Kidney glomerular epithelial cell (primary cell): ENCODE results near the gene KIF11.
"Not testable (repeated sequence)": the region's sequence is repeated elsewhere in the genome, so short reads cannot be mapped to it uniquely, and the experiment has no call there.

ENCODE experiments used
- DNase-seq: peaks from one replicate; lab custom pipeline; 2025; lab: John Stamatoyannopoulos, UW

The KIF11 gene

GRCh38 chr10:92592761-92593618, at the start of gene KIF11:
Gene KIF11, plus strand, starts transcription at chr10:92593130. Its CDS starts 246 bp downstream, at chr10:92593376.
- peak; percentile 89 for DNase-seq

GRCh38 chr10:92544296-92544695, 48.6 kb upstream of the KIF11 start:
- no peak for DNase-seq

- no peak for DNase-seq
These were observed 47.4 kb upstream of the KIF11 start for GRCh38 chr10:92545556-92545955.

- DNase-seq, result no peak
These were observed 45.3 kb upstream of the KIF11 start for GRCh38 chr10:92547676-92548075.

- DNase-seq, result no peak
These were observed 42.0 kb upstream of the KIF11 start for GRCh38 chr10:92550924-92551323.

GRCh38 chr10:92552310-92552709, 40.6 kb upstream of the KIF11 start:
- DNase-seq, result no peak

- no peak for DNase-seq
These were observed 39.0 kb upstream of the KIF11 start for GRCh38 chr10:92553959-92554358.

GRCh38 chr10:92559046-92559445, 33.9 kb upstream of the KIF11 start:
- no peak for DNase-seq

GRCh38 chr10:92562424-92562823, 30.5 kb upstream of the KIF11 start:
- no peak for DNase-seq

GRCh38 chr10:92567952-92568600, 24.9 kb upstream of the KIF11 start:
- DNase-seq, result peak; percentile 65

GRCh38 chr10:92569071-92569470, 23.9 kb upstream of the KIF11 start:
- no peak for DNase-seq

GRCh38 chr10:92569663-92570062, 23.3 kb upstream of the KIF11 start:
- not testable (repeated sequence) for DNase-seq

GRCh38 chr10:92571649-92572048, 21.3 kb upstream of the KIF11 start:
- no peak for DNase-seq

- no peak for DNase-seq
These were observed 20.4 kb upstream of the KIF11 start for GRCh38 chr10:92572362-92573090.

- peak; percentile 42 for DNase-seq
These were observed 19.7 kb upstream of the KIF11 start for GRCh38 chr10:92573091-92573797.

- DNase-seq, result peak; percentile 70
These were observed 19.0 kb upstream of the KIF11 start, which contains the start of gene IDE for GRCh38 chr10:92573798-92574547. Gene IDE, minus strand, starts transcription at chr10:92574093. Its CDS starts 74 bp downstream, at chr10:92574019.

GRCh38 chr10:92574548-92575261, 18.2 kb upstream of the KIF11 start:
- peak; percentile 64 for DNase-seq

- peak; percentile 62 for DNase-seq
These were observed 17.0 kb upstream of the KIF11 start for GRCh38 chr10:92575961-92576360.

- DNase-seq, result not testable (repeated sequence)
These were observed 10.6 kb upstream of the KIF11 start for GRCh38 chr10:92582347-92582746.
